HG03457 (cell line): ENCODE measurements around the gene MEIG1.
"Not testable (repeated sequence)": the region's sequence is repeated elsewhere in the genome, so short reads cannot be mapped to it uniquely, and the experiment has no call there.

ENCODE experiments used
- ATAC-seq: cut with Tn5 transposase; IDR thresholded peaks from one replicate; pipeline ENCODE4 v1.9.1; 2021; ENCODE audit warnings: moderate number of reproducible peaks; ENCODE audit not compliant: unreplicated experiment

MEIG1 gene, protein sequence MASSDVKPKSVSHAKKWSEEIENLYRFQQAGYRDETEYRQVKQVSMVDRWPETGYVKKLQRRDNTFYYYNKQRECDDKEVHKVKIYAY

DNA sequence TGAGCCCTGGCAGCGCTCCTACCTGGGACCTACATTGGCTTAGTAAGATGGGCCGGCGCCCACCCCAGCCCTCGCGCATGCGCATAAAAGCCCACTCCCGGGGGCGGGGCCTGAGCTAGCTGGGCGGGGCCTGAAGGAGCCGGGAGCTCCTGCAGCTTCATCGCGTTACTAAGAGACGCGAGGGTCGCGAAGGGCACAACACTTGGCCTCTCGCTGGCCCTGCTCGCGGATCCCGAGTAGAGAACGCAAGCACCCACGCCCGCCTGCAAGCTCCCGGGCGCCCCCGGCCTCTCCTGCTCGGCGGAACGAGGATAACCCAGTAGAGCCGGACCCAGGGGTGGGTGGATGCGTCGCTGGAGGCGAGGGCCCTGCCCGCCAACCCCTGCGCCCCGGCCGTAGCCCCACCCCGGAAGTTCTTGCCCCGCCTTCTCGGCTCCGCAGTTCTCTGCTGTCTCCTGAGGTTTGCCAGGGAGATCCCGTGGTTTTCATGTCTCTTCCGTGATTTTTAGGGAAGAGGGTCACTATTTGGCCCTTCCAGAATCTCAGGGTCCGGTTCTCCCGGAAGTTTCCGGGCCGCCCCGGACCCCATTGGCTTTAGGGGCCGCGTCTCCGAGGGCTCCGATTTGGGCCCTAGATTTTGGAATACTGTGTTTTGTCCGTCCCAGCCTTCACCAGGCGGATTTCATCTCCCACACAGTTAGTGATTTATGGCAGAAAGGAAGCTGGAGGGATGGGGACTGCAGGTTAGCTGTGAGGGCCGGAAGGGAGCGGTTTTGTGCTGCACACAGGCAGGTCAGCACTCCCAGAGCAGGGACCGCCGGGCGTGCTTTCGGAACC lies at the start of gene MEIG1:
Gene MEIG1 (plus strand): TSS at position 168 of the 837 bp plus-strand sequence. CDS start 7,081 bp downstream, outside the sequence.
- ATAC-seq, result peak; percentile 64

DNA sequence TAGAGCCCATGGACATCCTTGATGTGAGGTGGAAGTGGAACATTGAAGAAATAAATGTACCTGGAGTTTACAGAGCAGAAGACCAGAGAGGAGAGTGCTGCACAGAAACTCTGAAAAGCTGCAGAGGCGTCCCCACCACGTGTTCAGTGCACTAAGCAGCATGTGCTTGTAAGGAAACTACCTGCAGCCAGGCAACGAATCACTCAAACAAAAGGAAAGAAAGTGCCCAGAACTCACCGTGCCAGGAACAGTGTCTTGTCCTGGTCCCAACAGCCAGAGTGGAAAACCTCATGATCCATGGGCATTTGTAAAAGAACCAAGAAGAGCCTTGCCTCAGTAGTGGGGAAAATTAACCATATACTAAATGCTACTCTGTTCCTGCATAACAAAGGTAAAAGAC lies 48.2 kb upstream of the MEIG1 start:
- no peak for ATAC-seq

DNA sequence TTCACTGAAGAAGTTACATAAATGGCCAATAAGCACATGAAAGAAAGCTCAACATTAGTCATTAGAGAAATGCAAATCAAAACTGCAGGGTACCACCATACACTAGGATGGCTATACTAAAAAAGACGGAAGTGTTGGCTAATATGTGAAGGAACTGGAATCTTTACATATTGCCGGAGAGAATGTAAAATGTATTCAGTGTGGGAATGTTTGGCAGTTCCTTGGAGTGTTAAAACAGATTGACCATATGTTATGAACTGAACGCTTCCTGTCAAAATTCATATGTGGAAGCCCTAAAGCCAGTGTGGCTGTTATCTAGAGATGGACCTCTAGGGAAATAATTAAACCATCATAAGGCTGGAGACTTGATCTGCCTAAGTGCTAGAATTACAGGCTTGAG lies 47.4 kb upstream of the MEIG1 start:
- ATAC-seq, result no peak

DNA sequence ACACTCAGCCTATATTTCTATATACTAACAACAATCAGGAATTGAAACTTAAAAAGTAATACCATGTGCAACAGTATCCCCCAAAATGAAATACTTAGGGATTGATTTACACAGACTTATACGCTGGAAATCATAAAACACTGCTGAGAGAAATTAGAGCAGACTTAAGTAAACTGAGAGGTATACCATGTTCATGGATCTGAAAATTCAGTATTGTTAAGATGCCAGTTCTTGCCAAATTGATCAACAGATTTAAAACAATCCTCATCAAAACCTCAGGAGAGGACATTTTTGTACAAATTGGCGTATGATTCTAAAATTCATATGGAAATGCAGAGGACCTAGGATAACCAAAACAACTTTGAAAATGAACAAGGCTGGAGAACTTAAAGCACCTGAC lies 42.6 kb upstream of the MEIG1 start:
- ATAC-seq, result no peak

DNA sequence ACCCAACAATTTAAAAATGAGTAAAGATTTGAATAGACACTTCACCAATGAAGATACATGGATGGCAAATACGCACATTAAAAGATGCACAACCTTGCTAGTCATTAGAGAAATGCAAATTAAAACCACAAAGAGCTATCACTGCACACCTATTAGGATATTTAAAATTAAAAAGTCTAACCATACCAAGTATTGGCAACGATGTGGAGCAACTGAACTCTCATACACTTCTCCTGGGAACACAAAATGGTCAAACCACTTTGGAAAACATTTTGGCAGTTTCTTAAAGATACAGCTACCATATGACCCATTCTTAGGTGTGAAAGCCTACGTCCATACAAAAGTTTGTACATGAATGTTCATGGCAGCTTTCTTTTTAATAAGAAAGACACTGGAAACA lies 41.4 kb upstream of the MEIG1 start:
- no peak for ATAC-seq

DNA sequence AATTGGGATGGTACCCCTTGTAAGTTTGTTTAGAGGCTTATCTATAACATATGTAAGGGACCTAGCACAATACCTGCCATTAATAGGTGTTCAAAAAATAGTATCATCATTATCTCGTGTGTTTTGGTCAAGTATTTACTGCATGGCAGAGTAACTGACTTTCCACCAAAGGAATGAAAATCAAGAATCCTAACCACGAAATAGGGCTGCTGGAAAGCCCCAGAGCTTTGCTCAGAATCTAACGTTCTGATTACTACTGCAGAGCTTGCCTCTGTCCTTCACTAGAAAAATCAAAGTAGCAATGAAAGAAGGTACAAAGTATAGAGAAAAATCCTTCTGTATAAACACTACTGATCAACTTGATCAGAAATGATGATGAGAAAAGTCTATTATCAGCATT lies 40.2 kb upstream of the MEIG1 start:
- ATAC-seq, result no peak

DNA sequence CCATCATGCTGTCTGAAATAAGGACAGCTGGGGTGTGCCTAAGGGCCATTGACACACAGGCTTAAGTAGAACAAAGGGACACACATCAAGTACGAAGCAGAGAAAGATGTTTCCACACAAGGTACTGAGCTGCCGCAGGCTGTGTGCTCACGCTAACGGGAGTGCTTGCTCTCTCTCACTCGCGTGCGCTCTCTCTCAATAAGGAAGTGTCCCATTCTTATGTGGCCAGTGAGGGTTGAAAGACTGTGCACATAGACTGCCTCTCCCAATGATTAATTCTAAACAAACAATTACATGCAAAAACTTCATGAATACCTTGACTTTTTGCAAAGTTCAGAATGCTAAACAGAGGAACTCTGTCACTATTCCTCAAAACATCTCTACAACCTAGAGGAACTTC lies 35.2 kb upstream of the MEIG1 start:
- no peak for ATAC-seq

DNA sequence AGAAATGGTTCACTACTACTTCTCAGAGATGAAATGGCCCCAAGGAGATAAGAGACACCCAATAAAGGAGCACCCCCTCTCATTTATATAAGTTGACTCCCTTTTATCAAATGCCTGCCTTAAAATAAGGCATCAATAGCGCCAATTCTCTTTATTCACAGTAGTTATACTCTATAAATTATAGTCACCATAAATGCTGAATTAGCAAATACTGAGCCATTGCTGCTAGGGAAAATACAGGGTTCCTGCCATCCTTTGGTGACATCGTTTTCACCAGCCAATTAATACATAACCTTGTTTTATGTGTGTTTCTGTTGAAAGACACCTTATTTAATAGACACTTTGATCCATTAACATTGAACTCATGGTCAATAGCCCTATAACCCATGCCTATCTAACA lies 33.9 kb upstream of the MEIG1 start:
- no peak for ATAC-seq

DNA sequence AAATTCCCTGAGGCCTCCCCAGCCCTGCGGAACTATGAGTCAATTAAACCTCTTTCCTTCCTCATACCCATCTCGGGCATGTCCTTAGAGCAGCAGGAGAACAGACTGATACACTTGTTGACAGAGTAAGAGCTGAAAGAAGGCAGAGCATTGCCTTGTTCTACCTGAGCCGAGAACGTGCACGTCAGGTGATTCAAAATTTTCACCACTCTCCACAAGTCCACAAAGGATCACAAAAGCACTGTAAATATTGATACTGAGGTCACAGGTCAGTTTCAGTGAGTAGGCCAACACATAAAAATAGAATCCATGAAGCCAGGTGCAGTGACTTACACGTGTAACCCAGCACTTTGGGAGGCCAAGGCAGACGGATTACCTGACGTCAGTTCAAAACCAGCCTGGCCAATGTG lies 33.1 kb upstream of the MEIG1 start:
- no peak for ATAC-seq

DNA sequence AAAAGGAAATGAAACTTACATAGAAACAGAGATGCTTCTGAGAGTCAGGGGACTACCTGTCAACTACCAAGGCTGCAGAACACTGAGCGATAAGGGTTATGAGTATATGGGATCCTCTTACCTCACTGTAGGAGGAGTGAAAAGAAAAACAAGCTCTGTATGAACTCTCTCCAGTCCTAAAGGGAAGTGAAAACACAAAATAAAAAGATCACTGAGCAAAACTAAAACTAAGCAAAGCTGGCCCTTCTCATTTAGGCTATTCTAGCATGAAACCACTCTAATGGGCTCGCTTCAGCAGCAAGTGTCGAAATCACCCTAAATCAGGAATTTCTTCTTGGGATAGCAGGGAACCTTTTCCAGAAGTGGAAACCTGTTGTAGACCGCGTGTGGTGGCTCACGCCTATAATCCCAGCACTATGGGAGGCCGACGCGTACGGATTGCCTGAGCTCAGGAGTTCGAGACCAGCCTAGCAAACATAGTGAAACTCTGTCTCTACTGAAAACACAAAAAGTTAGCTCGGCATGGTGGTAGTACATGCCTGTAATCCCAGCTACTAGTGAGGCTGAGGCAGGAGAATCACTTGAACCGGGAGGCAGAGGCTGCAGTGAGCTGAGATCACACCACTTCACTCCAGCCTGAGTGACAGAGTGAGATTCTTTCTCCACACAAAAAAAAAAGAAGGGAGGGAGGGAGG lies 32.3 kb upstream of the MEIG1 start:
- ATAC-seq, result peak; percentile 92

DNA sequence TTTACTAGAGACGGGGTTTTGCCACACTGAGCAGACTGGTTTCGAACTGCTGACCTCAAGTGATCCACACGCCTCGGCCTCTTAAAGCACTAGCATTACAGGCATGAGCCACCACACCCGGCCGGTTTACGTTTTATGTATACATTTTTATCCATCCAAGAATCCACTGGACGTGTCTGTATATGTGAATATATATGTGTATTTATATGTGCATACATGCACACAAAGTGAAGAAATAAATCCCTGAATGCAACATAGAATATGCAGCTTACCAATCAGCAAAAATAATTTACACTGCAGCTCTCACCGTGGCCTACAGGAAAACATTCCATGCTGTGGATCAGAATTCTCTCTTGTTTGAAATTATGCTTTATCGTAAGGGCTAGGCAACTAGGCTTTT lies 28.6 kb upstream of the MEIG1 start:
- no peak for ATAC-seq

DNA sequence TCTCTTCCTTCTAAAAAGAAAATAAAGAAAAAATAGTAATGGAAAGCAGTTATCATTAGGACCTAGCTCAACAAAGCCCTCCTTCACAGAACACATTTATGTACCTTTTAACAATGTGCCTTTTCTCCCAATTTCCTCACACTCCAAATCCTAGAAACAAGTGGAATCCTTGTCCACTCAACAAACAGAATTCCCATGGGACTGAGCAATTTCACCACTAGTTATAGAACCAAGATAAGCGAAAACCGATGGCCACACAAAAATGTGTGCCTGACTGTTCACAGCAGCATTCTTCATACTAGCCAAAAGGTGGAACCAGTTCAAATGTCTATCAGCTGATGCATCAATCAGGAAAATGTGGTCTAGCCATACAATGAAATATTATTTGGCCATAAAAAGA lies 22.6 kb upstream of the MEIG1 start:
- ATAC-seq, result no peak

DNA sequence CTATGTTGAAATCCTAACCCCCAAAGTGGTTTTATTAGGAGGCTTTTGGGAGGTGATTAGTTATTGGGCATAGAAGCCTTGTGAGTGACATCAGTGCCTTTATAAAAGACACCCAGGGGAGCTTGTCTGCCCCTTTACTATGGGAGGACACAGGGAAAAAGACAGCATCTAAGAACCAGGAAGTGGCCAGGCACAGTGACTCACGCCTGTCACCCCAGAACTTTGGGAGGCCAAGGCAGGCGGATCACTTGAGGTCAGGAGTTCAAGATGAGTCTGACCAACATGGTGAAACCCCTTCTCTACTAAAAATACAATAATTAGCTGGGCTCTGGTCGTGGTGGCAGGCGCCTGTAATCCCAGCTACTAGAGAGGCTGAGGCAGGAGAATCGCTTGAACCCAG lies 20.2 kb upstream of the MEIG1 start:
- ATAC-seq, result not testable (repeated sequence)

DNA sequence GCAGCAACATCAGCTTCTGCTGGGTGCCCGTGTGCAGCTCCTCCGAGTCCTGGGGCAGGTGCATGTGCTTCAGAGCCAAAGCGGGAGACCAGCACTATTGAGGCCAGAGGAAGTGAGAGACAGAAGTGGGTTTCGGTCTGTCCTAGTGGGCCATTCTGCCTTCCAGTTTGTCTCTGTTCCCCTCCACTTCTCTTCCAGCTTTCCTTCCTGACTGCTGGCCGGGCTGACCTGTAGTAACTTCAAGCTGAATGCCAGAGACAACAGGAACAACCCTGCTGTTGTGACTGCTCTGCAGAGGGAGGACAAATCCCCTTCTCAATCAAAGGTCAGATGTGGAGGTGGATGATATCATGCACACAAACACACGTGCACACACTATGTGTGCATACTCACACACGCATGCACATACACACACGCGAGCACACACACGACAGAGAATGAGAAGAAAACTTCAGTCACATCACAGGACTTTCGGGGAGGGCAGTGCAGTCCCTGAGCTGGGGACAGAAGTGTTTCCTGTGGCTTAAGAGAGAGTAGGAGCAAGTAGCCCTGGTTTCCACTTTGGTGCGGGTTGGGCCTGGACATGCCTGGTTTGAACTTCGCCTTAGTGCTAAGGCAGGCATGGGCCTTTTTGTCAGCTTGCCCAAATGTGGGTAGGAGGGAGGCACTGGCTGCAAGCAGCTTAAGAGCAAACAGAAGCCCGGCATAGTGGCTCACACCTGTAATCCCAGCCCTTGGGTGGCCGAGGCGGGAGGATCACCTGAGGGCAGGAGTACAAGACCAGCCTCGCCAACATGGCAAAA lies 16.8 kb upstream of the MEIG1 start:
- ATAC-seq, result peak; percentile 80

DNA sequence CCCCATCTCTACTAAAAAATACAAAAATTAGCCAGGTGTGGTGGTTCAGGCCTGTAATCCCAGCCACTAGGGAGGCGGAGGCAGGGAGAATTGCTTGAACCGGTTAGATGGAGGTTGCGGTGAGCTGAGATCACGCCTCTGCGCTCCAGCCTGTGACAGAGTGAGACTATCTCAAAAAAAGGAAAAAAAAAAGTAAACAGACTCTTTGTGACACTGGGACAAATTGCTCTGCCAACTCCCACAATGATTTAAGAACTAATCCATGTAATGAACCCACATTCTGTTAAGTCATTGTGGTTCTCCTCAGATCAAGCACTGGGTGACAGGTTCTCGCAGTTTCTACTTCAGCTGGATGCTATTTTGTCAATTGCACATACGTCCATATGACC lies 16.2 kb upstream of the MEIG1 start:
- ATAC-seq, result not testable (repeated sequence)

DNA sequence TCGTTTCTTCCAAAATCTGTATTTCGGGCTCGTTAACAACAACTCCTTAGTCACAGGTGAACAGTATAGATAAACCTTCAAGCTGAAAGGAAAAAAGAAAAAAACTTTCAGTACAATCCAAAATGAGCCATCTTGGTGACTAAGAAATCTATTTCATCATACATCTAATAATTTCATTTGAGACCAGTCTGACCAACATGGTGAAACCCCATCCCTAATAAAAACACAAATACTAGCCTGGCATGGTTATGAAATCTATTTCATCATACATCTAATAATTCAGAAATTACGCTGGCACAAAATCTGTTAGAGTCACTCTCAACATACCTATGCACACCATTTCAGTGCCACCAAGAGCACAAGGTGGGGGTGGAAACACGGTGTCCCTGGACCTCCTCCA lies 14.1 kb upstream of the MEIG1 start:
- no peak for ATAC-seq

DNA sequence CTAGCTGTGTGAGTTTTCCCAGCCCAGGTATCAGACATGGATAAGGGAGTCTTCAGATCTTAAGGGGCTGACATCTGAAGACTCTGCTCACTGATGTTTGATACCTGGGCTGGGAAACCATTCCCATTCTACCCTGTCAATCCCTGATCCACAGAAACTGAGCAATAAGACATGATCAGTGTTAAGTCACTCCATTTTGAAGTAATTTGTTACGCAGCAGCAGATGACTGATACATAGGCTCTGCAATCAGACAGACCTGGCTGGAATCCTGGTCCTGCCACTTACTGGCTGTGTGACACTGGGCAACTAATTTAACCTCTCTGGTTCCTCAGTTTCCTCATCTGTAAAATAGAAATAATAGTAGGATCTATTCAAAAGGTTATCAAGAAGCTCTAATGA lies 11.9 kb upstream of the MEIG1 start:
- ATAC-seq, result no peak

DNA sequence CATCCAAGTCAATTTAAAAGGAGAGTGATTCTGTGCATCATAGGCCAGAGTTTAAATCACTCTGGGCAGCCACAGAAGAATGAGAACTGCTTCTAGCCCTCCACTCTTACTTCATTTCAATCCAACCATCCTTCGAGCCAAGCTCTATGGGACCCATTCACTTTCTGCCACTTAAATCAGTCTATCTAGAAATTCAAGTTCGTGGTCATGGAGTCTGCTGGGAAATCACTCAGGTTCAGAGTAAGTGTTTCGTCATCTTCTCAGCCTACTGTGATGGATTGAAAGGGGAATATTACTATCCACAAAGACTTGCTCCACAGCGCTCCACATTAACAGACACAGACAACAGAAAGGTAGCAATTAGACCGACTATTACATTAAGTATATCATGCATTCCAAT lies 9.9 kb upstream of the MEIG1 start:
- no peak for ATAC-seq

DNA sequence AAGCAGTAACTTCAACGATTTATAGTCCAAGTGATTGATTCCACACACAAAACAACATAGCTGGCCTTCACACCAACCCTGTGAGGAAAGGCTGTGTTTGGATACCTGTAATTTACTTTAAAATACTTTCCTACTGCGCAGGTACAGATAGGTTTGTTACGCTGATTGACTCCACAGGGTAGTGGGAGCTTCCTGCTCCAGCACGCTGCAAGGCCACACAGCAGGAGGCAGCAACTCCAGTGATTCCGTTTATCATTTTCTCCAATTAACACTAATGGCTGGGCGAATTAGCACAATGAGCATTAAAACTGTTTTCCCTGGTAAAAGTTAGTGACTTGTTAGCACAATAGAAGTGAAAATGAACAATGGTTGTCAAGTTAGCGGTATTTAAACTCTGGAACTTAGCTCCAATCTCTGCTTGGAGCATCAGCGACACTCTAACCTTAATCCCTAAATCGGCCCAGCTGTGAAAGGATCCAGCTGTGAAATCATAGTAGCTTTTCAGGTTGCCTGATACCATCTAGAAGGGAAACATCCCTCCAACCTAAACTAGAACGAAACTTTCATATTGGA lies 6.3 kb upstream of the MEIG1 start:
- no peak for ATAC-seq

DNA sequence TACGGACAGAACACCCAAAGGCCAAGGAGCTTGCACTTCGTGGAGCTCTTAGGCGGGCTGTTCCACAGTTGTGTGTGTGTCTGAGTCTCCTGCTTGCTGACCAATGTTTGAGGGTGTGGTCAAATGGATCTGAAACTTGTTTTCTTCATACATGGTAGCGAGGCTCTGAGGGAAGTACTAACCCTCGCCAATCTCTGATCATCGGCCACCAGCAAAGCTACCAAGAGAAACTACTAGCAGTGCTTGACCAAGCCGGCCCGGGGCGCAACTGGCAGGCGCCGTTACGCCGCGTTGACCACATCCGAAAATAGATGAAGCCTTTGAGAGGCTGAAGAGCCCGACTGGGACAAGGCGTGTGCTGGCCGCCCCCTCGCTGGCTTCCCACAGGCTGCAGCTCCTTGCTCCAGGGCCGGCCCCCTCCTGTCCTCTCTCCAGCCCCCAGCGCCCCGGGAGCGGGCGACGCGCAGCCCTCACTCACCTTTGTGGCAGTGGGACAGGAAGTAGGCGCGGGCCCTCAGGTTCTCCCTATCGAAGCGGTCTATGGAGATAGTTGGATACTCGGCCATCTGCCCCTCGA lies 5.7 kb upstream of the MEIG1 start:
- ATAC-seq, result peak; percentile 27
